Hepatocyte (in vitro differentiated cells): ENCODE measurements around the gene CDKL4.

Experiments used
- CTCF ChIP-seq: fragments of 200-600 bp; sonication (generic); IDR thresholded peaks from 2 replicates; pipeline ENCODE4 v1.5.1; 2016; ENCODE audit warnings: antibody characterized with exemption, mild to moderate bottlenecking; ENCODE audit not compliant: poor library complexity
- EZH2 ChIP-seq: fragments of 200-600 bp; sonication (generic); IDR thresholded peaks from 2 replicates; pipeline ENCODE4 v1.6.1; 2016; ENCODE audit warnings: antibody characterized with exemption, mild to moderate bottlenecking, borderline replicate concordance
- EZH2phosphoT487 ChIP-seq: fragments of 200-600 bp; sonication (generic); IDR thresholded peaks from one replicate; pipeline ENCODE4 v1.6.1; 2018; ENCODE audit warnings: antibody characterized with exemption, mild to moderate bottlenecking, low read depth, moderate library complexity; ENCODE audit not compliant: unreplicated experiment, severe bottlenecking

- TF ChIP-seq CTCF (no peak), EZH2phosphoT487 (no peak), EZH2 (no peak)
Observed at GRCh38 chr2:39256040-39256439, 12.3 kb upstream of the CDKL4 start.
